IMR-90 (cell line): ENCODE data around the gene NRP1. TPM values are rescaled to one million over a fixed set of nuclear protein-coding genes. Genes with fewer than 3 reads are reported as not detected.

Experiments used
- ATAC-seq: fragments of 200-7000 bp; cut with Tn5 transposase; 2 replicates; pipeline ENCODE4 v1.9.1; 2020; ENCODE audit warnings: low read depth, mild to moderate bottlenecking, moderate library complexity
- BruUV-seq: library from RNA; stranded (reverse); fragments of 400-500 nt; replicated peaks from 2 replicates; lab custom pipeline; 2021; lab: Mats Ljungman, UMichigan
- CTCF ChIA-PET: fragments of 300-600 bp; formaldehyde crosslinking; extraction: SDS; loops from one replicate; lab custom pipeline; 2021; ENCODE audit warnings: antibody characterized with exemption; lab: Yijun Ruan, JAX
- POLR2A ChIA-PET: fragments of 300-600 bp; sonication (Branson Sonifier 250); formaldehyde crosslinking; loops from one replicate; lab custom pipeline; 2022; ENCODE audit warnings: antibody characterized with exemption; ENCODE audit not compliant: unreplicated experiment; lab: Charles Lee
- DNase-seq: peaks from one replicate; pipeline ENCODE4 v3.0.0; 2013
- H2AFZ ChIP-seq: replicated peaks from 2 replicates; pipeline ENCODE3; 2013; ENCODE audit warnings: low read length, mild to moderate bottlenecking; ENCODE audit not compliant: poor library complexity
- H2AK5ac ChIP-seq: 2 replicates; pipeline ENCODE4 v1.6.1; 2013; ENCODE audit warnings: low read depth, low read length, inconsistent platforms
- H2AK9ac ChIP-seq: replicated peaks from 2 replicates; pipeline ENCODE3; 2013; ENCODE audit warnings: mild to moderate bottlenecking, low read depth, low read length, moderate library complexity; ENCODE audit not compliant: poor library complexity
- H2BK120ac ChIP-seq: 2 replicates; pipeline ENCODE4 v1.6.1; 2013; ENCODE audit warnings: low read depth, low read length, inconsistent platforms
- H2BK15ac ChIP-seq: 3 replicates; pipeline ENCODE4 v1.6.1; 2013; ENCODE audit warnings: low read depth, low read length, inconsistent platforms
- H2BK20ac ChIP-seq: 2 replicates; pipeline ENCODE4 v1.6.1; 2013; ENCODE audit warnings: low read depth, mild to moderate bottlenecking, inconsistent platforms, low read length, moderate library complexity
- H2BK5ac ChIP-seq: 2 replicates; pipeline ENCODE4 v1.6.1; 2013; ENCODE audit warnings: mild to moderate bottlenecking, low read depth, low read length, inconsistent platforms; ENCODE audit not compliant: poor library complexity, severe bottlenecking
- H3K14ac ChIP-seq: replicated peaks from 2 replicates; pipeline ENCODE4 v1.6.1; 2013; ENCODE audit warnings: low read depth, low read length, inconsistent platforms
- H3K18ac ChIP-seq: 2 replicates; pipeline ENCODE4 v1.6.1; 2013; ENCODE audit warnings: low read depth, low read length, control low read depth
- H3K23ac ChIP-seq: 2 replicates; pipeline ENCODE4 v1.6.1; 2013; ENCODE audit warnings: low read depth, low read length, inconsistent platforms
- H3K27ac ChIP-seq: 2 replicates; pipeline ENCODE4 v1.5.1; 2013; ENCODE audit warnings: mild to moderate bottlenecking, control low read depth, low read length; ENCODE audit not compliant: insufficient read depth
- H3K27me3 ChIP-seq: 2 replicates; pipeline ENCODE4 v1.6.1; 2013; ENCODE audit warnings: low read length; ENCODE audit not compliant: control insufficient read depth, insufficient read depth
- H3K36me3 ChIP-seq: 2 replicates; pipeline ENCODE4 v1.6.1; 2013; ENCODE audit warnings: low read length, mixed read lengths; ENCODE audit not compliant: control insufficient read depth, insufficient read depth
- H3K4ac ChIP-seq: 2 replicates; pipeline ENCODE4 v1.6.1; 2013; ENCODE audit warnings: low read depth, low read length, inconsistent platforms
- H3K4me1 ChIP-seq: 2 replicates; pipeline ENCODE4 v1.6.1; 2013; ENCODE audit warnings: low read length, mixed read lengths; ENCODE audit not compliant: control insufficient read depth, insufficient read depth
- H3K4me2 ChIP-seq: 2 replicates; pipeline ENCODE4 v1.6.1; 2013; ENCODE audit warnings: low read depth, mild to moderate bottlenecking, control low read depth, low read length, moderate library complexity
- H3K4me3 ChIP-seq: 2 replicates; pipeline ENCODE4 v1.5.1; 2013; ENCODE audit warnings: low read depth, mild to moderate bottlenecking, control low read depth, low read length, moderate library complexity; ENCODE audit not compliant: insufficient read depth
- H3K56ac ChIP-seq: 2 replicates; pipeline ENCODE4 v1.6.1; 2013; ENCODE audit warnings: low read length, inconsistent platforms; ENCODE audit not compliant: insufficient read depth; ENCODE audit errors: extremely low read depth
- H3K79me1 ChIP-seq, 2 experiments: 2 replicates each; pipeline ENCODE4 v1.6.1; 2013; ENCODE audit warnings: low read length in 2 of 2, inconsistent platforms in 1 of 2, low read depth in 1 of 2
- H3K9ac ChIP-seq: 2 replicates; pipeline ENCODE4 v1.6.1; 2013; ENCODE audit warnings: low read depth, low read length, control low read depth
- H3K9me1 ChIP-seq: 2 replicates; pipeline ENCODE4 v1.6.1; 2013; ENCODE audit warnings: low read length, inconsistent platforms; ENCODE audit not compliant: insufficient read depth
- H3K9me3 ChIP-seq: 2 replicates; pipeline ENCODE4 v1.6.1; 2013; ENCODE audit warnings: low read length; ENCODE audit not compliant: control insufficient read depth, insufficient read depth
- H4K20me1 ChIP-seq: 2 replicates; pipeline ENCODE4 v1.6.1; 2013; ENCODE audit warnings: low read length, inconsistent platforms; ENCODE audit not compliant: insufficient read depth
- H4K5ac ChIP-seq: 2 replicates; pipeline ENCODE4 v1.6.1; 2013; ENCODE audit warnings: mild to moderate bottlenecking, low read depth, low read length, control low read depth
- H4K8ac ChIP-seq, 2 experiments: 2 replicates each; pipeline ENCODE4 v1.6.1; 2013; ENCODE audit warnings: low read depth in 2 of 2, low read length in 2 of 2, control low read depth in 1 of 2, inconsistent platforms in 1 of 2
- H4K91ac ChIP-seq: 2 replicates; pipeline ENCODE4 v1.6.1; 2013; ENCODE audit warnings: low read depth, low read length, inconsistent platforms; ENCODE audit not compliant: insufficient read depth
- BHLHE40 ChIP-seq: fragments of 150-350 bp; IDR thresholded peaks from 2 replicates; pipeline ENCODE4 v1.6.1; 2016; ENCODE audit warnings: mild to moderate bottlenecking, low read depth, low read length
- CEBPB ChIP-seq: IDR thresholded peaks from 2 replicates; pipeline ENCODE4 v1.6.1; 2012; ENCODE audit warnings: low read depth, low read length, improper control_type of control experiment
- CHD1 ChIP-seq: IDR thresholded peaks from 2 replicates; pipeline ENCODE4 v1.6.1; 2012; ENCODE audit warnings: low read depth, low read length, improper control_type of control experiment
- CTCF ChIP-seq: conservative IDR thresholded peaks from 2 replicates; pipeline ENCODE4 v1.5.1; 2012; ENCODE audit warnings: mild to moderate bottlenecking, low read depth, low read length, improper control_type of control experiment
- ELK1 ChIP-seq: fragments of 150-350 bp; IDR thresholded peaks from 2 replicates; pipeline ENCODE4 v1.6.1; 2016; ENCODE audit warnings: low read depth, mild to moderate bottlenecking, low read length, moderate library complexity, borderline replicate concordance
- FOS ChIP-seq: fragments of 150-350 bp; IDR thresholded peaks from 2 replicates; pipeline ENCODE4 v1.6.1; 2016; ENCODE audit warnings: low read depth, low read length
- MAFK ChIP-seq: IDR thresholded peaks from 2 replicates; pipeline ENCODE4 v1.6.1; 2012; ENCODE audit warnings: low read depth, low read length, improper control_type of control experiment
- MAZ ChIP-seq: IDR thresholded peaks from 2 replicates; pipeline ENCODE4 v1.6.1; 2012; ENCODE audit warnings: low read depth, mild to moderate bottlenecking, low read length, improper control_type of control experiment, moderate library complexity, borderline replicate concordance
- MXI1 ChIP-seq: IDR thresholded peaks from 2 replicates; pipeline ENCODE4 v1.6.1; 2012; ENCODE audit warnings: low read depth, mild to moderate bottlenecking, low read length, moderate library complexity, borderline replicate concordance
- NFE2L2 ChIP-seq: fragments of 150-350 bp; IDR thresholded peaks from 2 replicates; pipeline ENCODE4 v1.6.1; 2016; ENCODE audit warnings: low read depth, mild to moderate bottlenecking, low read length
- POLR2A ChIP-seq: IDR thresholded peaks from 2 replicates; pipeline ENCODE4 v1.6.1; 2012; ENCODE audit warnings: mild to moderate bottlenecking, low read depth, low read length
- RAD21 ChIP-seq: IDR thresholded peaks from 2 replicates; pipeline ENCODE4 v1.6.1; 2012; ENCODE audit warnings: low read length, improper control_type of control experiment
- RCOR1 ChIP-seq: IDR thresholded peaks from 2 replicates; pipeline ENCODE4 v1.6.1; 2012; ENCODE audit warnings: mild to moderate bottlenecking, low read length, improper control_type of control experiment; ENCODE audit not compliant: insufficient replicate concordance
- RFX5 ChIP-seq: IDR thresholded peaks from 2 replicates; pipeline ENCODE4 v1.8.0; 2012; ENCODE audit warnings: low read depth, mild to moderate bottlenecking, low read length, moderate library complexity
- SMC3 ChIP-seq: fragments of 150-350 bp; IDR thresholded peaks from 2 replicates; pipeline ENCODE4 v1.6.1; 2016; ENCODE audit warnings: low read depth, mild to moderate bottlenecking, antibody characterized with exemption, low read length, moderate library complexity
- USF2 ChIP-seq: fragments of 150-350 bp; IDR thresholded peaks from 2 replicates; pipeline ENCODE4 v1.6.1; 2017; ENCODE audit warnings: mild to moderate bottlenecking, antibody characterized with exemption, low read length, low read depth
- WGBS, 2 experiments: methylation state at CpG; one replicate each; pipeline versions ENCODE4 v1.1.5 to v1.1.7; 2013; ENCODE audit warnings: missing lambda C conversion rate in 2 of 2; ENCODE audit not compliant: insufficient read length in 1 of 2; ENCODE audit errors: extremely low coverage in 2 of 2; 5-methylcytosine and 5-hydroxymethylcytosine counted together
- dilution Hi-C: fragments of 300-500 bp; cut with HindIII; formaldehyde crosslinking; loops from one replicate; pipeline ENCODE4 v1.14.3; 2018; ENCODE audit warnings: low sequenced_read_pairs; ENCODE audit not compliant: unreplicated experiment
- in situ Hi-C: fragments of 300-500 bp; cut with MboI; formaldehyde crosslinking; loops from 3 replicates; pipeline ENCODE4 v1.14.3; 2019; ENCODE audit warnings: low sequenced_read_pairs, inconsistent platforms, mixed read lengths
- intact Hi-C: fragments of 100-400 bp; cut with micrococcal nuclease; formaldehyde crosslinking; loops from 2 replicates; pipeline ENCODE4 v1.10.0; 2022
- polyA plus RNA-seq, 3 experiments: library from polyadenylated mRNA; depleted of rRNA; stranded (reverse); fragments of >200 nt; gene quantifications; 2 replicates each; pipeline ENCODE4 v1.2.3, GENCODE V29; 2012; ENCODE audit warnings: low replicate concordance in 1 of 3
- total RNA-seq: library from RNA; depleted of rRNA; stranded (reverse); fragments of >200 nt; gene quantifications from 2 replicates; pipeline ENCODE4 v1.2.3, GENCODE V29; 2012

Gene NRP1
- total and polyA plus RNA-seq, 2 of the 4 experiments (the other 2 are of a cell fraction): 108 to 227 TPM

- dilution Hi-C loops: no loop called here
- TF ChIP-seq USF2 (no peak), ELK1 (no peak), RCOR1 (no peak), FOS (no peak), RFX5 (no peak), SMC3 (no peak), POLR2A (no peak), NFE2L2 (no peak), RAD21 (no peak), MAFK (no peak), CEBPB (no peak), BHLHE40 (no peak), CTCF (no peak), MAZ (no peak), MXI1 (no peak), CHD1 (no peak)
Measured at GRCh38 chr10:33165911-33166310, 168.6 kb downstream of the NRP1 start.

More at GRCh38 chr10:33165911-33166310, 168.6 kb downstream of the NRP1 start:
- no peak overlapping the region for H3K23ac ChIP-seq
- no peak overlapping the region for H2AK9ac ChIP-seq
- H3K36me3 ChIP-seq: no peaks in the 10 kb centered on the region
- no peak overlapping the region for H2BK120ac ChIP-seq
- H2BK5ac ChIP-seq: no peak overlapping the region
- H3K9ac ChIP-seq: no peak overlapping the region
- H3K56ac ChIP-seq: no peak overlapping the region
- no peak overlapping the region for H3K4ac ChIP-seq
- WGBS, 2 experiments: no CpG with 5 or more reads among the region's 3 CpGs
- in situ Hi-C loops (no loop called here), intact Hi-C loops (no loop called here)
- H3K14ac ChIP-seq: no peak overlapping the region
- H3K4me1 ChIP-seq: no peaks in the 10 kb centered on the region; the same call in 1 of the 2 replicates
- H2BK20ac ChIP-seq: no peak overlapping the region
- no peak overlapping the region for H4K5ac ChIP-seq
- H3K27me3 ChIP-seq: no peaks in the 10 kb centered on the region
- DNase-seq (no peak), ATAC-seq (no peak)
- no peak overlapping the region for H2AFZ ChIP-seq
- H3K9me1 ChIP-seq: 0 out of 2 replicates have a peak, but pooled peaks cover 3% of the 10 kb centered on the region
- no TSS peak for BruUV-seq
- H2AK5ac ChIP-seq: no peak overlapping the region
- ChIA-PET CTCF (interaction anchor here (0.7 kb wide), 1 partner anchor 15 kb away, joined by 7 read pairs; no protein-coding TSS in a partner anchor), POLR2A (no interaction called here)
- no peak overlapping the region for H3K4me2 ChIP-seq
- H3K18ac ChIP-seq: no peak overlapping the region
- H3K9me3 ChIP-seq: 0 out of 2 replicates have a peak, but pooled peaks cover 2% of the 10 kb centered on the region
- H3K79me1 ChIP-seq: no peaks in the 10 kb centered on the region
- H4K20me1 ChIP-seq: no peaks in the 10 kb centered on the region
- no peak overlapping the region for H4K91ac ChIP-seq
- no peak overlapping the region for H2BK15ac ChIP-seq
- H3K27ac ChIP-seq: no peak overlapping the region
- no peak overlapping the region for H3K4me3 ChIP-seq
- no peak overlapping the region for H4K8ac ChIP-seq
